Trophoblast cell (in vitro differentiated cells and primary cell): ENCODE measurements around the gene MYO18B.
"Not testable (repeated sequence)": the region's sequence is repeated elsewhere in the genome, so short reads cannot be mapped to it uniquely, and the experiment has no call there.

ENCODE experiments used
- DNase-seq, 2 donors: peaks; one replicate each; pipeline ENCODE4 v3.0.0-alpha.2; 2016
- H2AFZ ChIP-seq: 2 replicates; pipeline ENCODE4 v1.6.1; 2013; ENCODE audit warnings: low read length, moderate library complexity, mild to moderate bottlenecking; ENCODE audit not compliant: insufficient read depth, poor library complexity
- H2AK5ac ChIP-seq: 2 replicates; pipeline ENCODE4 v1.6.1; 2013; ENCODE audit warnings: mild to moderate bottlenecking, low read length
- H2BK120ac ChIP-seq: 2 replicates; pipeline ENCODE4 v1.6.1; 2013; ENCODE audit warnings: low read length, mild to moderate bottlenecking, moderate library complexity; ENCODE audit not compliant: insufficient read depth, poor library complexity
- H2BK12ac ChIP-seq: 2 replicates; pipeline ENCODE4 v1.6.1; 2013; ENCODE audit warnings: mild to moderate bottlenecking, low read length, moderate library complexity
- H2BK5ac ChIP-seq: 2 replicates; pipeline ENCODE4 v1.6.1; 2013; ENCODE audit warnings: low read length, low read depth, moderate library complexity, mild to moderate bottlenecking; ENCODE audit not compliant: poor library complexity
- H3K14ac ChIP-seq: 2 replicates; pipeline ENCODE4 v1.6.1; 2013; ENCODE audit warnings: mild to moderate bottlenecking, low read length
- H3K18ac ChIP-seq: 2 replicates; pipeline ENCODE4 v1.6.1; 2013; ENCODE audit warnings: mild to moderate bottlenecking, low read length
- H3K23ac ChIP-seq: 2 replicates; pipeline ENCODE4 v1.6.1; 2013; ENCODE audit warnings: low read length
- H3K27ac ChIP-seq: 2 replicates; pipeline ENCODE4 v1.5.1; 2013; ENCODE audit warnings: low read depth, mild to moderate bottlenecking, inconsistent platforms, low read length, moderate library complexity
- H3K27me3 ChIP-seq: 2 replicates; pipeline ENCODE4 v1.6.1; 2013; ENCODE audit warnings: inconsistent platforms, mild to moderate bottlenecking, low read length, moderate library complexity; ENCODE audit not compliant: insufficient read depth
- H3K36me3 ChIP-seq, 2 experiments: 1 replicate in 1 of 2; 2 replicates in 1 of 2; pipeline ENCODE4 v1.6.1; 2013; ENCODE audit warnings: low read length in 2 of 2, mild to moderate bottlenecking in 2 of 2, moderate library complexity in 1 of 2; ENCODE audit not compliant: insufficient read depth in 2 of 2, control insufficient read depth in 1 of 2
- H3K4ac ChIP-seq: 2 replicates; pipeline ENCODE4 v1.6.1; 2013; ENCODE audit warnings: low read depth, mild to moderate bottlenecking, low read length, moderate library complexity
- H3K4me1 ChIP-seq, 2 experiments: 1 replicate in 1 of 2; 2 replicates in 1 of 2; pipeline ENCODE4 v1.6.1; 2013; ENCODE audit warnings: low read length in 2 of 2, mild to moderate bottlenecking in 2 of 2, moderate library complexity in 1 of 2; ENCODE audit not compliant: insufficient read depth in 2 of 2, control insufficient read depth in 1 of 2
- H3K4me2 ChIP-seq: 2 replicates; pipeline ENCODE4 v1.6.1; 2013; ENCODE audit warnings: inconsistent platforms, mild to moderate bottlenecking, low read length, moderate library complexity
- H3K4me3 ChIP-seq: 2 replicates; pipeline ENCODE4 v1.5.1; 2013; ENCODE audit warnings: mild to moderate bottlenecking, low read depth, low read length, inconsistent platforms
- H3K79me1 ChIP-seq: one replicate; pipeline ENCODE4 v1.6.1; 2013; ENCODE audit warnings: low read length
- H3K79me2 ChIP-seq: 2 replicates; pipeline ENCODE4 v1.6.1; 2013; ENCODE audit warnings: low read length, mild to moderate bottlenecking; ENCODE audit not compliant: control insufficient read depth, insufficient read depth, poor library complexity
- H3K9ac ChIP-seq: 2 replicates; pipeline ENCODE4 v1.6.1; 2013; ENCODE audit warnings: mild to moderate bottlenecking, low read length
- H3K9me3 ChIP-seq: 2 replicates; pipeline ENCODE4 v1.6.1; 2013; ENCODE audit warnings: low read depth, mild to moderate bottlenecking, control low read depth, inconsistent platforms, low read length; ENCODE audit not compliant: insufficient read depth
- H4K12ac ChIP-seq: 2 replicates; pipeline ENCODE4 v1.6.1; 2013; ENCODE audit warnings: low read depth, mild to moderate bottlenecking, low read length, moderate library complexity
- H4K8ac ChIP-seq: 2 replicates; pipeline ENCODE4 v1.6.1; 2013; ENCODE audit warnings: low read depth, mild to moderate bottlenecking, low read length, moderate library complexity
- H4K91ac ChIP-seq: one replicate; pipeline ENCODE4 v1.6.1; 2013; ENCODE audit warnings: low read depth, mild to moderate bottlenecking, low read length, moderate library complexity
- WGBS: extraction: QIAGEN DNeasy Blood & Tissue Kit; methylation state at CpG from one replicate; pipeline ENCODE4 v1.1.7; 2013; ENCODE audit warnings: missing lambda C conversion rate; ENCODE audit not compliant: insufficient read length, insufficient coverage; ENCODE audit errors: extremely low coverage; 5-methylcytosine and 5-hydroxymethylcytosine counted together

Gene MYO18B

DNA sequence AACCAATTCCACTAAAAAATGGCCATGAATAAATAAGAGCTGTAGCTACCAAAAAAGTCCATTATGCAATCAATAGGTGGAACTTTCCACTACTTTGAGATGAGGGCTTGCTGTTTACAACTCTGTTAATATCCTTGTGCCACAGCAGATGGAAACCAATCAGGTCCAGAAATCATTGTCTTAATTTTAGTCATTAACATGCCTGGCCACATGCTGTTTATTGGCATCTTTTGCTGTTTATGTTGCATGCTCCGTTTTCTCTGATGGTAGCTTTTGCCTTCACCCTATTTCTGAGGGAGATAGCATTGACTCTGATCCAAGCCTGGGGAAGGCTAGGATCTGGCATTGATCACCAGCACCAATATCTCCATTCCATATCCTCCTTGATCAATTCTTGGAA is 234.4 kb downstream of the MYO18B start:
- Histone ChIP-seq H4K12ac (no peak overlapping the region), H3K18ac (no peak overlapping the region), H3K27me3 (no peaks in the 10 kb centered on the region), H3K4ac (no peak overlapping the region), H3K4me2 (no peak overlapping the region), H2BK120ac (no peak overlapping the region), H4K8ac (no peak overlapping the region), H3K79me2 (no peaks in the 10 kb centered on the region), H3K4me1 (no peaks in the 10 kb centered on the region), H3K36me3 (no peaks in the 10 kb centered on the region), H2AK5ac (no peak overlapping the region), H3K9me3 (no peaks in the 10 kb centered on the region), H3K4me3 (no peak overlapping the region), H3K79me1 (no peaks in the 10 kb centered on the region), H4K91ac (no peak overlapping the region), H3K27ac (no peak overlapping the region), H2AFZ (no peak overlapping the region), H3K9ac (no peak overlapping the region), H3K14ac (no peak overlapping the region), H2BK12ac (no peak overlapping the region), H3K23ac (no peak overlapping the region), H2BK5ac (no peak overlapping the region)
- WGBS: no CpG with 5 or more reads among the region's 1 CpG
- no peak for DNase-seq

DNA sequence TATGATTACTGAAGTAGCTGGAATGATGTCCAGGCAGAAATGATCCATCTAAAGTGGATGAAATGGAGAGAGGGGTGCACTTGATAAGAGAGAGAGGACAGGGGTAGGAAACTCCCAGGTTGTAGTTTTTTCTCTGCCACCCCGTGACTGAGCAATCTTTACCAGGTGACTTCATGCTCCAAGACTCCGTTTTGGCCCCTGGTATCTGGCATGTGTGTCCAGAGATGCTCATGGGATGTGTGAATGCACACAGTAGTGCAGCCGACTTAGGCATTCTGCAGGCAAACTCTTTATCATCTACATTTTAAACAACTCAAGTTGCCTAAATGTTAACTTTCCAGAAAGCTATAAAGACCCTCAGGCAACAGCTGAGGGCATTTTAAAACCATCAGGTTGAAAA is 238.0 kb downstream of the MYO18B start:
- H3K4ac ChIP-seq: no peak overlapping the region
- DNase-seq: no peak
- H3K23ac ChIP-seq: no peak overlapping the region
- no peak overlapping the region for H2AFZ ChIP-seq
- H3K27ac ChIP-seq: no peak overlapping the region
- no peaks in the 10 kb centered on the region for H3K4me1 ChIP-seq
- no peaks in the 10 kb centered on the region for H3K9me3 ChIP-seq
- H2BK5ac ChIP-seq: no peak overlapping the region
- H3K18ac ChIP-seq: no peak overlapping the region
- H2BK120ac ChIP-seq: no peak overlapping the region
- H4K8ac ChIP-seq: no peak overlapping the region
- no peaks in the 10 kb centered on the region for H3K79me1 ChIP-seq
- no peak overlapping the region for H2AK5ac ChIP-seq
- no peak overlapping the region for H3K4me3 ChIP-seq
- no peak overlapping the region for H4K91ac ChIP-seq
- no peak overlapping the region for H3K4me2 ChIP-seq
- no peak overlapping the region for H3K14ac ChIP-seq
- no peak overlapping the region for H4K12ac ChIP-seq
- no CpG with 5 or more reads among the region's 3 CpGs for WGBS
- H3K27me3 ChIP-seq: no peaks in the 10 kb centered on the region
- no peaks in the 10 kb centered on the region for H3K36me3 ChIP-seq
- H3K9ac ChIP-seq: no peak overlapping the region
- H2BK12ac ChIP-seq: no peak overlapping the region
- H3K79me2 ChIP-seq: no peaks in the 10 kb centered on the region

DNA sequence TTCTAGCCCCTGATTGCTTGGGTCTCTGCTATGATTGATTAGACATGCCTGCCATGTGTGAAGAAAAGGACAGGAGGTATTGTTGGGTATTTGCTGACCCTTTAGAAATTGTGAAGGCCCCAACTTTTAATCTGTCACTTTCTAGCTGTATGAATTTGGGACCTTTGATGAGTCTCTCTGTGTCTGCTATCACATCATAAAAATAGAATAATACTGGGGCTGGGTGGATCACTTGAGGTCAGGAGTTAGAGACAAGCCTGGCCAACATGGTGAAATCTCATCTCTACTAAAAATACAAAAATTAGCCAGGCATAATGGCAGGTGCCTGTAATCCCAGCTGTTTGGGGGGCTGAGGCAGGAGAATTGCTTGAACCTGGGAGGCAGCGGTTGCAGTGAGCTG is 242.9 kb downstream of the MYO18B start:
- not testable (repeated sequence) for H3K4ac ChIP-seq, H3K9me3 ChIP-seq, H4K8ac ChIP-seq, H3K4me3 ChIP-seq, H2BK5ac ChIP-seq, H3K9ac ChIP-seq, H3K27me3 ChIP-seq, H3K14ac ChIP-seq, H3K79me1 ChIP-seq, H2AK5ac ChIP-seq, H2BK120ac ChIP-seq, DNase-seq, H4K12ac ChIP-seq, H3K36me3 ChIP-seq, H3K79me2 ChIP-seq, H3K18ac ChIP-seq, H2BK12ac ChIP-seq, H4K91ac ChIP-seq, H3K23ac ChIP-seq, H2AFZ ChIP-seq, H3K4me2 ChIP-seq, H3K4me1 ChIP-seq, H3K27ac ChIP-seq
- WGBS: no CpG with 5 or more reads among the region's 1 CpG

GRCh38 chr22:25987948-25988347 is 246.0 kb downstream of the MYO18B start:
- DNase-seq: no peak
- no CpG with 5 or more reads among the region's 8 CpGs for WGBS

More at GRCh38 chr22:25987948-25988347, 246.0 kb downstream of the MYO18B start:
- Histone ChIP-seq H3K4ac (no peak overlapping the region), H3K4me2 (no peak overlapping the region), H3K79me1 (no peaks in the 10 kb centered on the region), H2AK5ac (no peak overlapping the region), H3K9ac (no peak overlapping the region), H4K8ac (no peak overlapping the region), H3K4me1 (no peaks in the 10 kb centered on the region), H3K36me3 (no peaks in the 10 kb centered on the region), H2BK12ac (no peak overlapping the region), H3K23ac (no peak overlapping the region), H3K27me3 (no peaks in the 10 kb centered on the region), H3K4me3 (no peak overlapping the region), H3K14ac (no peak overlapping the region), H2BK120ac (no peak overlapping the region), H4K12ac (no peak overlapping the region), H2BK5ac (no peak overlapping the region), H3K79me2 (no peaks in the 10 kb centered on the region), H4K91ac (no peak overlapping the region), H3K27ac (no peak overlapping the region), H2AFZ (no peak overlapping the region), H3K9me3 (no peaks in the 10 kb centered on the region), H3K18ac (no peak overlapping the region)
